ENCODE results near the gene MMP25.

Gene MMP25

GRCh38 chr16:3062553-3062952 is 16.2 kb downstream of the MMP25 start:
- Histone ChIP-seq H3K4me1 (ENCODE audit: control insufficient read depth, low read length) (peaks cover 11% of the 10 kb centered on the region), H3K4me2 (ENCODE audit: low read length) (no peak overlapping the region), H3F3A (ENCODE audit: control insufficient read depth, insufficient read depth) (no peaks in the 10 kb centered on the region), H3K27me3 (ENCODE audit: control insufficient read depth, low read length) (no peaks in the 10 kb centered on the region), H3K27ac (ENCODE audit: low read depth, low read length) (no peak overlapping the region), H3K36me3 (ENCODE audit: control insufficient read depth, low read length) (no peaks in the 10 kb centered on the region), H3K4me3 (ENCODE audit: low read length) (no peak overlapping the region), H3K79me2 (ENCODE audit: control insufficient read depth, low read length) (no peaks in the 10 kb centered on the region), H3K9me3 (ENCODE audit: control insufficient read depth, insufficient read depth, low read length) (no peaks in the 10 kb centered on the region), H4K20me1 (ENCODE audit: control insufficient read depth, insufficient read depth, low read depth, low read length) (no peaks in the 10 kb centered on the region), H3K9me2 (replicated peaks; ENCODE audit: control insufficient read depth, low read length) (no peaks in the 10 kb centered on the region)
- TF ChIP-seq, protein P1, sequence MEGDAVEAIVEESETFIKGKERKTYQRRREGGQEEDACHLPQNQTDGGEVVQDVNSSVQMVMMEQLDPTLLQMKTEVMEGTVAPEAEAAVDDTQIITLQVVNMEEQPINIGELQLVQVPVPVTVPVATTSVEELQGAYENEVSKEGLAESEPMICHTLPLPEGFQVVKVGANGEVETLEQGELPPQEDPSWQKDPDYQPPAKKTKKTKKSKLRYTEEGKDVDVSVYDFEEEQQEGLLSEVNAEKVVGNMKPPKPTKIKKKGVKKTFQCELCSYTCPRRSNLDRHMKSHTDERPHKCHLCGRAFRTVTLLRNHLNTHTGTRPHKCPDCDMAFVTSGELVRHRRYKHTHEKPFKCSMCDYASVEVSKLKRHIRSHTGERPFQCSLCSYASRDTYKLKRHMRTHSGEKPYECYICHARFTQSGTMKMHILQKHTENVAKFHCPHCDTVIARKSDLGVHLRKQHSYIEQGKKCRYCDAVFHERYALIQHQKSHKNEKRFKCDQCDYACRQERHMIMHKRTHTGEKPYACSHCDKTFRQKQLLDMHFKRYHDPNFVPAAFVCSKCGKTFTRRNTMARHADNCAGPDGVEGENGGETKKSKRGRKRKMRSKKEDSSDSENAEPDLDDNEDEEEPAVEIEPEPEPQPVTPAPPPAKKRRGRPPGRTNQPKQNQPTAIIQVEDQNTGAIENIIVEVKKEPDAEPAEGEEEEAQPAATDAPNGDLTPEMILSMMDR (IDR thresholded peaks at IDR 0.05; ENCODE audit: low read depth, low read length, poor library complexity, severe bottlenecking), result no peak
- TF ChIP-seq EZH2phosphoT487 (IDR thresholded peaks at IDR 0.05; ENCODE audit: borderline replicate concordance, low read length), result no peak

- no peak overlapping the region for H3K4me3 ChIP-seq (ENCODE audit: low read length)
- H4K20me1 ChIP-seq (ENCODE audit: control insufficient read depth, insufficient read depth, low read depth, low read length), result no peaks in the 10 kb centered on the region
- H3K4me2 ChIP-seq (ENCODE audit: low read length), result no peak overlapping the region
- H3K9me3 ChIP-seq (ENCODE audit: control insufficient read depth, insufficient read depth, low read length), result no peaks in the 10 kb centered on the region
- no peaks in the 10 kb centered on the region for H3K36me3 ChIP-seq (ENCODE audit: control insufficient read depth, low read length)
- no peak overlapping the region for H3K27ac ChIP-seq (ENCODE audit: low read depth, low read length)
- TF ChIP-seq, protein P1 (IDR thresholded peaks at IDR 0.05; ENCODE audit: low read depth, low read length, poor library complexity, severe bottlenecking), result no peak
- TF ChIP-seq EZH2phosphoT487 (IDR thresholded peaks at IDR 0.05; ENCODE audit: borderline replicate concordance, low read length), result no peak
- H3K9me2 ChIP-seq (replicated peaks; ENCODE audit: control insufficient read depth, low read length), result no peaks in the 10 kb centered on the region
- H3K79me2 ChIP-seq (ENCODE audit: control insufficient read depth, low read length), result no peaks in the 10 kb centered on the region
- H3F3A ChIP-seq (ENCODE audit: control insufficient read depth, insufficient read depth), result no peaks in the 10 kb centered on the region
- no peaks in the 10 kb centered on the region for H3K27me3 ChIP-seq (ENCODE audit: control insufficient read depth, low read length)
- peaks cover 5% of the 10 kb centered on the region for H3K4me1 ChIP-seq (ENCODE audit: control insufficient read depth, low read length)
Observed at GRCh38 chr16:3063625-3064386, 17.4 kb downstream of the MMP25 start.

DNA sequence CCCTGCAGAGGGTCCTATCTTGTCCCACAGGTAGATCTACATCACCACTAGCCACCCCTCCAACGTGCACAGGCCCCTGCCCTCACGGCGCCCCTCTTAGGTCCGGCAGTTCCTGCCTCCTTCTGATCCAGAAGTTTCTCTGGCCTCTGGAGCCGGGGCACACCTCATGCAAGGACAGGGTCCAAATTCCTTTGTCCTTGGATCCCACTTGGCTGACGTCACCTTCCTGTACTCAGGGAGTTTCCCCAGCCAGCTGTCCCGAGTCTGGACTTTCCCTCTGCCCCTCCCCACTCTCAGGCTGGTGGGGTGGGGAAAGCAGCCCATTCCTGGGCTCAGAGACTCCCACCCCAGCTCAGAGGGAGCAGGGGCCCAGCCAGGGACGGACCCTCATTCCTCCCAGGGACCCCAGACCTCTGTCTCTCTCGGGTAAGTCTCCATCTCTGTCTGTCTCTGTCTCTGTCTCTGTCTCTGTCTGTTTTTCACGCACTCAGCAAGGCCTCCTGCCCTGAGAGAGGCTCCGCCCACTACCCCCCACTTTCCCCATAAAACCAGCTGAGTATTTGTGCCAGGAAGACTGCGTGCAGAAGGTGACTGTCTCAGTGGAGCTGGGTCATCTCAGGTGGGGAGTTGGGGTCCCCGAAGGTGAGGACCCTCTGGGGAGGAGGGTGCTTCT is 18.8 kb downstream of the MMP25 start, which contains the start of gene IL32:
Gene IL32 (plus strand): TSS at position 572 of the 673 bp plus-strand sequence. CDS start 172 bp downstream, outside the sequence.
- no peaks in the 10 kb centered on the region for H3K4me1 ChIP-seq (ENCODE audit: control insufficient read depth, low read length)
- H3K9me2 ChIP-seq (replicated peaks; ENCODE audit: control insufficient read depth, low read length), result no peaks in the 10 kb centered on the region
- TF ChIP-seq, protein P1 (IDR thresholded peaks at IDR 0.05; ENCODE audit: low read depth, low read length, poor library complexity, severe bottlenecking), result no peak
- TF ChIP-seq EZH2phosphoT487 (IDR thresholded peaks at IDR 0.05; ENCODE audit: borderline replicate concordance, low read length), result no peak
- no peaks in the 10 kb centered on the region for H3K79me2 ChIP-seq (ENCODE audit: control insufficient read depth, low read length)
- no peaks in the 10 kb centered on the region for H3K27me3 ChIP-seq (ENCODE audit: control insufficient read depth, low read length)
- no peaks in the 10 kb centered on the region for H4K20me1 ChIP-seq (ENCODE audit: control insufficient read depth, insufficient read depth, low read depth, low read length)
- no peaks in the 10 kb centered on the region for H3K36me3 ChIP-seq (ENCODE audit: control insufficient read depth, low read length)
- no peak within 1 kb of the TSS for H3K4me3 ChIP-seq (ENCODE audit: low read length)
- H3K4me2 ChIP-seq (ENCODE audit: low read length), result no peak within 1 kb of the TSS
- H3K9me3 ChIP-seq (ENCODE audit: control insufficient read depth, insufficient read depth, low read length), result no peaks in the 10 kb centered on the region
- no peak within 1 kb of the TSS for H3K27ac ChIP-seq (ENCODE audit: low read depth, low read length)
- no peaks in the 10 kb centered on the region for H3F3A ChIP-seq (ENCODE audit: control insufficient read depth, insufficient read depth)

All from DOHH2 (cell line).